Measurements from ENCODE around the gene ADAMTS19.

GRCh38 chr5:129445379-129445778 is 14.7 kb upstream of the ADAMTS19 start:
- TF ChIP-seq GATA2 (IDR thresholded peaks at IDR 0.05; ENCODE audit: low read depth, low read length) (no peak), GATA3 (IDR thresholded peaks at IDR 0.05; ENCODE audit: low read depth, low read length) (no peak)

Data from SH-SY5Y (cell line).